KG1 (cell line): Measurements from ENCODE around the gene S100A5.
"Not testable (repeated sequence)": the region's sequence is repeated elsewhere in the genome, so short reads cannot be mapped to it uniquely, and the experiment has no call there.

ENCODE experiments used
- DNase-seq: peaks from one replicate; lab custom pipeline; 2025; lab: John Stamatoyannopoulos, UW

The S100A5 gene, protein sequence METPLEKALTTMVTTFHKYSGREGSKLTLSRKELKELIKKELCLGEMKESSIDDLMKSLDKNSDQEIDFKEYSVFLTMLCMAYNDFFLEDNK

GRCh38 chr1:153540394-153541361 is at the start of gene S100A5:
TSS of gene S100A5 (minus strand) at chr1:153540934. CDS start at chr1:153540191, 743 bp downstream.
- DNase-seq, result no peak

DNA sequence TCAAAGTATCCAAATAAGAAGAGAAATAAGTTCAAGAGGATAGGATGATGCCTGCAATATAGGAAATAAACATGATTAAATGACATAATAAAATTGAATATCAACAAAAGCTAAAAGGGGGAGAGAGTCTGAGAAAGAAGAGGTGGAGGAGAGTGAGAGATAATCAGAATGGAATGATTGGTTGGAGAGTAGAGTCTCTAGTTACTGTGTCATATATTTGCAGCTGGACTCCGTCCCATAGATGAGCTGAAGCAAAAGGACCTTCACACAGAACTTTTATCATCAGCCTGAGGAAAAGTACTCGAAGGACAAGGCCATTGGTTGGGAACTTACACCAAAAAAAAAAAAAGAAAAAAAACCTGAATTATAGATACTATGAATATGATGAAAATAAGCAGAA is 47.7 kb upstream of the S100A5 start:
- DNase-seq, result no peak

DNA sequence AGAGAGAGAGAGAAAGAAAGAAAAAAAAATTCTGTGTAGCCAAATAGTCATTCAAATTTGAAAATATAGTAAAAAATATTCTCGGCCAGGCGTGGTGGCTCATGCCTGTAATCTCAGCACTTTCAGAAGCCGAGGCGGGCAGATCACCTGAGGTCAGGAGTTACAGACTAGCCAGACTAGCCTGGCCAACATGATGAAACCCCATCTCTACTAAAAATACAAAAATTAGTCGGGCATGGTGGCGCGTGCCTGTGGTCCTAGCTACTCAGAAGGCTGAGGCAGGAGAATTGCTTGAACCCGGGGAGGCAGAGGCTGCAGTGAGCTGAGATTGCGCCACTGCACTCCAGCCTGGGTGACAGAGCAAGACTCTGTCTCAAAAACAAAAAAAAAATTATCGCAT is 47.3 kb upstream of the S100A5 start:
- DNase-seq, result not testable (repeated sequence)

DNA sequence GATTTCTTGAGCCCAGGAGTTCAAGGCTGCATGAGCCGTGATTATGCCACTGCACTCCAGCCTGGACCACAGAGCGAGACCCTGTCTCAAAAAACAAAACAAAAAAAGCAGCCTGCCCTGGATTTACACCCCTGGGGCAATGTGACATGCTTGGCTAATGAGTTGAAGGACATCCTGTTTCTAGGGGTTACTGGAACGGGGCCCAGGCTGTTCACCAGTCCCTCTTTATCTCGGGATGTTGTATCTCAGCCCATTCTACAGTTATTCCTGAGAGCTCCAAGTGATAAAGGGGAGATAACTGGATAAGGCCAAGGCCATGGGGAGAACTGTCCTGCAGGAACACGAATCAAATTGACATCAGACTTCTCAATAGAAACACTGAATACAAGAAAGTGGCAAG is 46.6 kb upstream of the S100A5 start:
- DNase-seq, result no peak

- no peak for DNase-seq
Observed at GRCh38 chr1:153586347-153586746, 45.6 kb upstream of the S100A5 start.

- DNase-seq, result no peak
Observed at GRCh38 chr1:153585006-153585405, 44.3 kb upstream of the S100A5 start.

DNA sequence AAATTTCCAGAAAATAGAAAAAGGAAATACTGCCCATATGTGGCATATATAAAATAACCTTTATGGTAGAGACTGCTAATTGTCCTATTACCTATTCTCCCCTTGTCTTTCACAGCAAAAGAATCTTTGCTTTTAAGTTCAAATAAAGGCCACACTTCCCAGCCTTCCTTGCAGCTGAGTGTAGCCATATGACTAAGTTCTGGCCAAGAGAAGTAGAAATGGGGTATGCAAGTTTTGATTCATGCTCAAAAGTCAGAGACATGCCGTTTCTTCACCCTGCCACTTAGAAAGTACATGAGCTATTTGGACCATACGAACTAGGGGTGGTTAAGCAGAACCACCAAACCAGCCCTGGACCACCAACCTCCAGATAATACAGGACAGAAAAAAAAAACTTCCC is 43.2 kb upstream of the S100A5 start:
- no peak for DNase-seq

DNA sequence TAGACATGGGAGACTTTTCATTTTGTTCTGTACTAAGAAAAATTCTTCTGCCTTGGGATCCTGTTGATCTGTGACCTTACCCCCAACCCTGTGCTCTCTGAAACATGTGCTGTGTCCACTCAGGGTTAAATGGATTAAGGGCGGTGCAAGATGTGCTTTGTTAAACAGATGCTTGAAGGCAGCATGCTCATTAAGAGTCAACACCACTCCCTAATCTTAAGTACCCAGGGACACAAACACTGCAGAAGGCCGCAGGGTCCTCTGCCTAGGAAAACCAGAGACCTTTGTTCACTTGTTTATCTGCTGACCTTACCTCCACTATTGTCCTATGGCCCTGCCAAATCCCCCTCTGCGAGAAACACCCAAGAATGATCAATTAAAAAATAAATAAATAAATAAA is 42.8 kb upstream of the S100A5 start:
- not testable (repeated sequence) for DNase-seq

- not testable (repeated sequence) for DNase-seq
Observed at GRCh38 chr1:153582836-153583235, 42.1 kb upstream of the S100A5 start.

DNA sequence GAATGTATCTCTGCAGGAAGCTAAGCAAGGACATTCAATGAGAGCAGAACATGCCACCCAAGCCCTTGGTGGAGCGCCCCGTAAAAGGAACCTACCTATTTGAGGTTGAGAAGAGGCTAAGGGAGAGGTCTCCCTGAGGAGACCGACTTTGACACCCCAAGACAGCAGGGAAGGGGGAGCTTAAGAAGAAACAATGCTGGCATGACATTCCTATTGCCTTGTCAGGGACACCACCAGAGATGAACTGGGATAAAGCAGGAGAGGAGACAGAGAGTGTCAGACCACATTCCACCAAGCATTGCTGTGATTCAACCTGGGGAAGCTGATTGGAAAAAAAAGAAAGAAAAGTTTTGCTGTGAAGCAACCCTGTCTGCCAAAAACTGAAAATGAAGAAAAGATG is 38.2 kb upstream of the S100A5 start:
- DNase-seq, result no peak

- no peak for DNase-seq
Observed at GRCh38 chr1:153578490-153578889, 37.8 kb upstream of the S100A5 start.

DNA sequence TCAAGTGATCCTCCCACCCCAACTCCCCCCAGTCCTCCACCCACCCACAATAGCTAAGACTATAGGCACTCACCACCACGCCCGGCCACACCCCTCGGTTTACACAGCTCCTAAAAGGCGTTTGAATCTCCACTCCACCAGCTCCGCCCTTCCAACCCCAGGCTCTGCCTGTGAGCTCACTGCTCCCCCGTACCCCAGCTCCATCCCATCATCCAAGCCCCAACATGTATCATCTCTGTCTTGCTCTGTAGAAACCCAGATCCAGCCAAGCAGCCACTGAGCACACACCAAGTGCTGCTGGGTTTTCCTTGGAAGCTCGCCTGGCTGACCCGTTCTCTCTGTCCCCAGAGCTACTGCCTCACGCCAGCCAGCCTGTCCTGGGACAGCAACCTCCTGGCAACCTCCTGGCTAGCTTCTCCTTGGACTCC is 36.9 kb upstream of the S100A5 start:
- no peak for DNase-seq

DNA sequence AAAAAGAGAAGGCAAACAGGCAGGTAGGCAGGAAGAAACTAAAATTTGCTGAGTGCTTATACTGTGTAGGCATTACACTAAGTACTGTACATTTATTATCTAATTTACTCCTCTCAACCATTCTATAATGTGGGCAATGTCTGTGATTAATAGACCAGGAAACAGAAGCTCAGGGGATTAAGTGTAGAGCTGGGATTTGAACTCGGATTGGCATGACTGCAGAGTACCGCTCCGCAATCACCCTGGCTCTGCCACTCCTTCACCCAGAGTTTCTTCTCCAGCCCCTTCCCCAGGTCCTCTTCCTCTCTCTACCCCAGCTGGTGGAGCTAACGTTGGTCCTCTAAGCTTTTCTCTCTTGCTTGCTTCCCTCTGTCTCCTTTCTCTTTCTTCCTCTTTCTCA is 36.4 kb upstream of the S100A5 start:
- DNase-seq, result no peak

DNA sequence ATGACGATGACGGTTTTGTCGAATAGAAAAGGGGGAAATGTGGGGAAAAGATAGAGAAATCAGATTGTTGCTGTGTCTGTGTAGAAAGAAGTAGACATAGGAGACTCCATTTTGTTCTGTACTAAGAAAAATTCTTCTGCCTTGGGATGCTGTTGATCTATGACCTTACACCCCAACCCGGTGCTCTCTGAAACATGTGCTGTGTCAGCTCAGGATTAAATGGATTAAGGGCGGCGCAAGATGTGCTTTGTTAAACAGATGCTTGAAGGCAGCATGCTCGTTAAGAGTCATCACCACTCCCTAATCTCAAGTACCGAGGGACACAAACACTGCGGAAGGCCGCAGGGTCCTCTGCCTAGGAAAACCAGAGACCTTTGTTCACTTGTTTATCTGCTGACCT is 34.8 kb upstream of the S100A5 start:
- not testable (repeated sequence) for DNase-seq

- not testable (repeated sequence) for DNase-seq
Observed at GRCh38 chr1:153575081-153575491, 34.4 kb upstream of the S100A5 start.

DNA sequence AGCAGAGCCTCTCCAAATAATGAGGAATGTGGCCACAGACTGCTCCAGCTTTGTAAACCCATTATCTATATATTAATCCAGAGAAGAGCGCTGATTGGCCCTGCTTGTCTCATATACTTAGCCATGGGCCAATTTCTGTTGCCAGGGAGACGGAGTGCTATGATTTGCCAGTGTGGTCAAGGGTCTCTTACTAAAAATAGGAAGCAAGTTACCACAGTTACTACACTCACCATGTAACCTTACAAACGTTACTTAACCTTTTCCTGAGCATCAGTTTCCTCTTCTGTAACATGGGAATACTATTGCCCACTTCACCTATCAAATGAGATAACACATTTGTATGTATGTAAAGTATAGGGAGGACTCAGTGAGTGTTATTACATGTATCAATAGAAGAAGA is 32.6 kb upstream of the S100A5 start:
- no peak for DNase-seq

DNA sequence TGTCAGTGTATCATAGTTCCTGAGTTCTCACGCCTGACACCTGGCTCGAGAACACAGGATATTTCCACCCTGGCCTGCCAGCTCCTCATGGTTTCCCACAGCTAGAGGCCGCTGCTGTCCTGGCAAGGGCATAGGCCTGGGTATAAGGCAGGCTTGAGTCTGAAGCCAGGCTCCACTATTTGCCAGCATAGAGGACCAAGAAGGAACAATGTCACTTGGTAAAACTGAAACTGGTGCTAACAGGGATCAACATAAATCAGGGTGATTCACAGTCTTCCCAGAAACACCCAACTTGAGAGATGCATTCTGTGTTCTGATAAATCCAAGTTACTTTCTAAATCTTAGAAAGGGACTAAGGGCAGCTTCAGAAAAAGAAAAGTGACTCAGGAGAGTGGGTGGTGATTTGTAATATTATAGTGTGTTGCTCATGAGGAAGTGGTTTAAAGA is 31.9 kb upstream of the S100A5 start:
- DNase-seq, result peak; percentile 20

- DNase-seq, result no peak
Observed at GRCh38 chr1:153571706-153572105, 31.0 kb upstream of the S100A5 start.

GRCh38 chr1:153570874-153571273 is 30.1 kb upstream of the S100A5 start:
- no peak for DNase-seq

DNA sequence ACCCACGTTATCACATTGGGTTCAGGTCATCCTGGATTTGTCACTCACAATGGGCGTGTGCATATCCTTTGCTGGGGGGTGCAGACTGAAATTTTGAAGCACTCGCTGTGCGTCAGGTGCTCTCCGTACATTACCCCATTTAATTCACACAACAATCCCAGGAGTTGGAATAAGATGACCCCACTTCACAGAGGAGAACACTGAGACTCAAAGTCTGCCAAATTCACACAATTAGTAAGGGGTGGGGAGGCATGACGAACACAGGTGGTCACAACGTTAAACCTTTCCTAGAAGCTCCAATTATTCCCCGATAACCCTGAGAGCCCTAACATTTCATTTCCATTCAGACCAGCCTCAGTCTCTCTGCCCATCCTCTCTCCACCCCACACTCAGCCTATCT is 28.7 kb upstream of the S100A5 start:
- no peak for DNase-seq

DNA sequence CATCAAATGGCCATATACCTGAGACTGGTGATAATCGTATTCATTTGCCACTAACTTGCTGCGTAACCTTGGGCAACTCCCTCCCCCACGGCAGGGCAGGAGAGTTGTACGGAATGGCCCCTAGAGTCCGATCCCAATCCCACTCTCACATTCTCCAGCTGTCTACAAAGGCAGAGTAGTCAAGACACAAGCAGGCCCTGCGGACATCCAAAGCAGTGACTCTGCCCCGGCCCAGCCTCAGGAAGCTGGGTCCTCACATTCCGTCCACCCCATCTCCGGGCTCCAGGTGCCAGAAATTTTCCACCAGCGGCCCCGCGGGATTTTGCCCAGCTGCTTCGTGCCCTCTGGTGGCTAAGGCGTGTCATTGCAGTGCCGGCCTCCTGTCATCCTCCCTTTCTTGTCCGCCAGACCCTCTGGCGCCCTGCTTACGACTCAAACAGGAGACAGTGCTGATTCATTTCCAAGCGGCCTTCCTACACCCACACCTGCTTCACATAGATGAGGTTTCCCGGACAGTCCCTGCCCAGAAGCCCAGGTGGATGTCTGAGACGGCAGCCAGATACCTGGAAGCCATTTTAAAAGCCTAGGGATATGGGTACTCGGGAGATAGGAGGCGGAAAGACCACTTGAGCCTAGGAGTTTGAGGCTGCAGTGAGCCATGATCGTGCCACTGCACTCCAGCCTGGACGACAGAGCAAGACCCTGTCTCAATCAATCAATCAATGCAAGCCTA is 27.8 kb upstream of the S100A5 start:
- peak; percentile 34 for DNase-seq

GRCh38 chr1:153567621-153568366 is 27.1 kb upstream of the S100A5 start:
- no peak for DNase-seq
